Measurements from ENCODE around the gene DHX9. TPM values are rescaled to one million over a fixed set of nuclear protein-coding genes. Genes with fewer than 3 reads are reported as not detected.

Gene DHX9
- polyA plus RNA-seq, 1 experiment, result 191 TPM

DNA sequence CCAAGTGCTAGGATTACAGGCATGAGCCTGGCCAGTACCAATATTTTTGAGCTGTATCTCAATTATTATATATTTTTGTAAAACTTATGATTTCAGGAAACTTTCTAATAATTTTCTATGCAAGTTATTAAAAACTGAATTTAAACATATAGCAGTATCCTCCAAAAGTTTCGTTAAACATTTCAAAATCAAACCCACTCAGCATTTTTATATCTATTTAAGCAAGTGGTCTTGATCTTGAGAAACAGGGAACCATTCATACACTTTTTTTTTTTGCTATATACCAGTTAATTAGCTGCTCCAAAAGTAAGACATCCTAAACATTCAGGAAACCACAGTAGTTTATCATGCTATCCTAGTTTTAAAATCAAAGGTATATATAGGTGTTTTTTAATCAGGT is 91.8 kb downstream of the DHX9 start:
- Histone ChIP-seq H3K27me3 (ENCODE audit: control insufficient read depth, insufficient read depth, low read length) (no peaks in the 10 kb centered on the region), H3K4me3 (ENCODE audit: low read depth, low read length) (no peak overlapping the region), H3K27ac (ENCODE audit: low read depth, low read length) (no peak overlapping the region), H3K9me3 (ENCODE audit: control insufficient read depth, insufficient read depth, low read length) (no peaks in the 10 kb centered on the region)
- ChIA-PET CTCF (interaction anchor here (0.6 to 0.7 kb wide), 2 partner anchors 28 to 614 kb away, joined by 3 to 5 read pairs; no protein-coding TSS in a partner anchor), POLR2A (interaction anchor here (0.6 kb wide), 1 partner anchor 81 kb away, joined by 3 read pairs; no protein-coding TSS in a partner anchor)
- TF ChIP-seq, protein P1, sequence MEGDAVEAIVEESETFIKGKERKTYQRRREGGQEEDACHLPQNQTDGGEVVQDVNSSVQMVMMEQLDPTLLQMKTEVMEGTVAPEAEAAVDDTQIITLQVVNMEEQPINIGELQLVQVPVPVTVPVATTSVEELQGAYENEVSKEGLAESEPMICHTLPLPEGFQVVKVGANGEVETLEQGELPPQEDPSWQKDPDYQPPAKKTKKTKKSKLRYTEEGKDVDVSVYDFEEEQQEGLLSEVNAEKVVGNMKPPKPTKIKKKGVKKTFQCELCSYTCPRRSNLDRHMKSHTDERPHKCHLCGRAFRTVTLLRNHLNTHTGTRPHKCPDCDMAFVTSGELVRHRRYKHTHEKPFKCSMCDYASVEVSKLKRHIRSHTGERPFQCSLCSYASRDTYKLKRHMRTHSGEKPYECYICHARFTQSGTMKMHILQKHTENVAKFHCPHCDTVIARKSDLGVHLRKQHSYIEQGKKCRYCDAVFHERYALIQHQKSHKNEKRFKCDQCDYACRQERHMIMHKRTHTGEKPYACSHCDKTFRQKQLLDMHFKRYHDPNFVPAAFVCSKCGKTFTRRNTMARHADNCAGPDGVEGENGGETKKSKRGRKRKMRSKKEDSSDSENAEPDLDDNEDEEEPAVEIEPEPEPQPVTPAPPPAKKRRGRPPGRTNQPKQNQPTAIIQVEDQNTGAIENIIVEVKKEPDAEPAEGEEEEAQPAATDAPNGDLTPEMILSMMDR (IDR thresholded peaks at IDR 0.05; ENCODE audit: low read depth, low read length), result no peak
- DNase-seq (ENCODE audit: low read depth, low spot score), result no peak

DNA sequence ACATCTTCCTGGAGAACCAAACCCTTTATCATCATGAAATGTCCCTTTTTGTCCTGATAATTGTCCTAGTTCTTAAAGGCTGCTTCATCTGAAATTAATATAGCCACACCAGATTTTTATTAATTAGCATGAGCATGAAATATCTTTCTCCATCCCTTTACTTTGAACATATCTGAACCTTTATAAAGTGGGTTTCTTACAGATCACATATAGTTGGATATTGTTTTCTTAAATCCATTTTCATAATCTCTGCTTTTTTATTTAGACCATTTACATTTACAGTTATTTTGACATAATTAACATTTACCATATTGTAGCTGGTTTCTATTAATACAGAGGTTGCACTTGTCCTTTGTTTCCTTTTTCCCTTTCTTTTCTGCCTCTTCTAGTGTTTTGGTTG is 96.6 kb downstream of the DHX9 start:
- CTCF ChIA-PET, result no interaction called here
- POLR2A ChIA-PET, result no interaction called here
- H3K27ac ChIP-seq (ENCODE audit: low read depth, low read length), result no peak overlapping the region

More for the DNA sequence above, 96.6 kb downstream of the DHX9 start:
- Histone ChIP-seq H3K9me3 (ENCODE audit: control insufficient read depth, insufficient read depth, low read length) (no peaks in the 10 kb centered on the region), H3K27me3 (ENCODE audit: control insufficient read depth, insufficient read depth, low read length) (no peaks in the 10 kb centered on the region), H3K4me3 (ENCODE audit: low read depth, low read length) (no peak overlapping the region)
- TF ChIP-seq, protein P1 (IDR thresholded peaks at IDR 0.05; ENCODE audit: low read depth, low read length), result no peak
- DNase-seq (ENCODE audit: low read depth, low spot score), result no peak

Other genes with a start within 250 kb of the DHX9 start
- gene RGS16, start 235.0 kb upstream of the DHX9 start, polyA plus RNA-seq (2011; rRNA removed), result 0.10 and 0.11 TPM in 2 replicates
- not detected in 2 replicates for gene RGS8, start 154.8 kb upstream of the DHX9 start, polyA plus RNA-seq (2011; rRNA removed)
- 0.48 and 0.55 TPM in 2 replicates for gene NPL, start 49.6 kb upstream of the DHX9 start, polyA plus RNA-seq (2011; rRNA removed)
- not detected in 2 replicates for gene SHCBP1L, start 113.8 kb downstream of the DHX9 start, polyA plus RNA-seq (2011; rRNA removed)
- 322 and 348 TPM in 2 replicates for gene LAMC1, start 184.1 kb downstream of the DHX9 start, polyA plus RNA-seq (2011; rRNA removed)